ENCODE measurements around the gene TAF3. TPM values are rescaled to one million over a fixed set of nuclear protein-coding genes. Genes with fewer than 3 reads are reported as not detected.

The TAF3 gene
- total RNA-seq, 1 donor from 2014 or later: 12.7 TPM

GRCh38 chr10:7945469-7946187, 127.3 kb downstream of the TAF3 start:
- Histone ChIP-seq H3K27ac (replicated peaks) (no peak overlapping the region), H3K4me3 (no peak overlapping the region), H3K27me3 (ENCODE audit: low read depth) (no peaks in the 10 kb centered on the region), H3K4me1 (peaks cover 17% of the 10 kb centered on the region), H3K9me3 (replicated peaks) (peaks cover 1% of the 10 kb centered on the region), H3K36me3 (no peaks in the 10 kb centered on the region)
- no peak for DNase-seq
- TF ChIP-seq CTCF (IDR thresholded peaks at IDR 0.05; ENCODE audit: borderline replicate concordance): no peak
- intact Hi-C loops (cut with micrococcal nuclease): no loop called here

GRCh38 chr10:7948371-7949000, 130.2 kb downstream of the TAF3 start:
- Histone ChIP-seq H3K27ac (replicated peaks) (no peak overlapping the region), H3K4me1 (peaks cover 17% of the 10 kb centered on the region), H3K36me3 (no peaks in the 10 kb centered on the region), H3K27me3 (ENCODE audit: low read depth) (no peaks in the 10 kb centered on the region), H3K9me3 (replicated peaks) (peaks cover 9% of the 10 kb centered on the region), H3K4me3 (no peak overlapping the region)
- TF ChIP-seq CTCF (IDR thresholded peaks at IDR 0.05; ENCODE audit: borderline replicate concordance): no peak
- DNase-seq: no peak
- intact Hi-C loops (cut with micrococcal nuclease): no loop called here

GRCh38 chr10:7950981-7951847, 132.9 kb downstream of the TAF3 start:
- DNase-seq: no peak
- intact Hi-C loops (cut with micrococcal nuclease): no loop called here
- Histone ChIP-seq H3K27me3 (ENCODE audit: low read depth) (no peaks in the 10 kb centered on the region), H3K4me3 (no peak overlapping the region), H3K9me3 (replicated peaks) (peaks cover 9% of the 10 kb centered on the region), H3K27ac (replicated peaks) (no peak overlapping the region), H3K4me1 (peaks cover 2% of the 10 kb centered on the region), H3K36me3 (no peaks in the 10 kb centered on the region)
- TF ChIP-seq CTCF (IDR thresholded peaks at IDR 0.05; ENCODE audit: borderline replicate concordance): no peak

- TF ChIP-seq CTCF (IDR thresholded peaks at IDR 0.05; ENCODE audit: borderline replicate concordance): no peak
- Histone ChIP-seq H3K4me3 (no peak overlapping the region), H3K27me3 (ENCODE audit: low read depth) (no peaks in the 10 kb centered on the region), H3K36me3 (no peaks in the 10 kb centered on the region), H3K9me3 (replicated peaks) (peaks cover 9% of the 10 kb centered on the region), H3K4me1 (peaks cover 7% of the 10 kb centered on the region), H3K27ac (replicated peaks) (no peak overlapping the region)
- DNase-seq: no peak
- intact Hi-C loops (cut with micrococcal nuclease): no loop called here
These were observed 134.0 kb downstream of the TAF3 start for GRCh38 chr10:7952266-7952665.

- H3K9me3 ChIP-seq (replicated peaks): peaks cover 9% of the 10 kb centered on the region
- no peaks in the 10 kb centered on the region for H3K36me3 ChIP-seq
- no peak for DNase-seq
- no peak for TF ChIP-seq CTCF (IDR thresholded peaks at IDR 0.05; ENCODE audit: borderline replicate concordance)
- H3K27me3 ChIP-seq (ENCODE audit: low read depth): no peaks in the 10 kb centered on the region
- intact Hi-C loops (cut with micrococcal nuclease): no loop called here
- peaks cover 7% of the 10 kb centered on the region for H3K4me1 ChIP-seq
- H3K4me3 ChIP-seq: no peak overlapping the region
- H3K27ac ChIP-seq (replicated peaks): no peak overlapping the region
These were observed 135.1 kb downstream of the TAF3 start for GRCh38 chr10:7953447-7953846.
